GM18519 (cell line): ENCODE measurements around the gene KIF19.

Experiments
- ATAC-seq: cut with Tn5 transposase; IDR thresholded peaks from one replicate; pipeline ENCODE4 v1.9.1; 2021; ENCODE audit warnings: mild to moderate bottlenecking, moderate library complexity; ENCODE audit not compliant: unreplicated experiment, low FRiP score

Gene KIF19

DNA sequence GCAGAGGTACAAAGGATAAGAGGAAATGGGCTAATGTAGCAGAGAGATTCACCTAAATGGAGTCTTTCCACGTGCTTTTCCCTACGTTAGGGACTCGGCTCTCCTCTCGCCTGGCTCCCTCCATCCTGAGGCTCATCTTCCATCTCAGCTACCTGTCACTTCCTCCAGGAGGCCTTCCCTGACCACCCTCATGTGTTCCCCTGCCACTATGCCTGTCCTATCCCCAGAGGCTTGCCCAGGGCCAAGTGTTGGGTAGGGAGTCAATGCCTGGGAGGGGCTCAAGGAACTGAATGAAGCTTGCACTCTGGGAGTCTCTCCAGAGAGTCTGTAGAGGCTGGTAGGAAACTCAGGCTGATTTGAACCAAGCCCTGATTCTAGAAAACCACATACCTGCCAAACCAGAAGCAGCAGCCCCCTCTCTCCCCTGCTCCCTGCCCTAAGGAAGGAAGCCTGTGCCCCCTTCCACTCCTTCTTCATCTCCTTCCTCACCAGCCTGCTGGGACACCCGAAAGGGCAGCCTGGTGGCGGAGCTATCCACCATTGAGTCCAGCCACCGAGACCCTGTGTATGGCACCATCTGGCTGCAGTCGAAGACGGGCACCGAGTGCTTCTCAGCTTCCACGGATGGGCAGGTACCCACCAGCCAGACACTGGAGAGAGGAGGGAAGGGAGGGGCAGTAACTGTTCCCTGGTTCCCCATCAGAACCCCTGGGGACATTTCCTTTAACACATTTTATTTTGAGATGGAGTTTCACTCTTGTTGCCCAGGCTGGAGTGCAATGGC lies 26.6 kb upstream of the KIF19 start:
- ATAC-seq = no peak

GRCh38 chr17:74303305-74303704 lies 22.7 kb upstream of the KIF19 start:
- ATAC-seq = no peak

DNA sequence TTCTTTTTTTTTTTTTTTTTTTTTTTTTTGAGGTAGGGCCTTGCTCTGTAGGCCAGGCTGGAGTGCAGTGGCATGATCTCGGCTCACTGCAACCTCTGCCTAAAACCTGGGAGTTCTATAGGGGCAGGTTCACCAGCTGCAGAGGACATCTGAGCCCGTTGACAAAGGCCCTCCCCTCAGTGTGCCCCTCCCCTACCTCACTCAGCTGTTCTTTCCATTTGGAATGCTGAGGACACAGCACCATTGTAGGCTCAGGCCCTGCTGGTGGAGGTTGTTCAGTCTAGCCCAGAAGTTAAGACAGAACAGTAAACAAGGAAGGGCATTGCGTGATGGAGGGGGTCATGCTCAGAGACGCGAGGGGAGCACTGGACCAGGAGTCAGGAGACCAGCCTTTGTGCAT lies 21.8 kb upstream of the KIF19 start:
- no peak for ATAC-seq

DNA sequence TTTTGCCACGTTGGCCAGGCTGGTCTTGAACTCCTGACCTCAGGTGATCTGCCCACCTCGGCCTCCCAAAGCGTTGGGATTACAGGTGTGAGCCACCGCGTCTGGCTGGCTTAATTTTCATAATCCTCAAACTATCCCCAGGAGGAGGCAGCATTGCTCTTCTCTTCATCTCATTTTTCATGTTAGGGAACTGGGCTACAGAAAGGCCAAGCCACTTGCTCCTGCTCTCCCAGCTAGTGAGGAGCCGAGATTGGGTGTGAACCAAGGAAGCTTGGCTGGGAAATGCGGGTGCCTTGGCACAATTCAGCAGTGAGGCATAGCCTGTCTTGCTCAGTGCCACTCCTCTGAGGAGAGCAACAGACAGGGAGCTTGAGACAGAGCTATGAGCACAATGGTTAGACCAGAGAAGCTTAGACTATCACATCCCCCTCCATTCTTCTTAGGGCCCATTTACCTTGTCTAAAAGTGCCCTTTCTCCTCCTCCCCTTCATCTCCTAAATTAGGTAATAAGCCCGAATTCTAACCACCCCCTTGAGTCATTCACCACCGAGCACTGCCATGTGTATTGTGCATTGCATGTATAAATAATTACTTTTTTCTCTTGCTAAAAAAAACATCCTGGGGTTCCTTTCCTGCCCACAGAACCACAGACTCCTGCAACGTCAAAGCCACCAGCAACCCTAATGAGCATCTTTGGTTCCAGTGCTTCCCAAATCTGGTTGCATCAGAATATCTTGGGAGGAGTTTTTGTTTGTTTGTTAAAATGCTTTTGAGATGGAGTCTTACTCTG lies 20.0 kb upstream of the KIF19 start:
- no peak for ATAC-seq

DNA sequence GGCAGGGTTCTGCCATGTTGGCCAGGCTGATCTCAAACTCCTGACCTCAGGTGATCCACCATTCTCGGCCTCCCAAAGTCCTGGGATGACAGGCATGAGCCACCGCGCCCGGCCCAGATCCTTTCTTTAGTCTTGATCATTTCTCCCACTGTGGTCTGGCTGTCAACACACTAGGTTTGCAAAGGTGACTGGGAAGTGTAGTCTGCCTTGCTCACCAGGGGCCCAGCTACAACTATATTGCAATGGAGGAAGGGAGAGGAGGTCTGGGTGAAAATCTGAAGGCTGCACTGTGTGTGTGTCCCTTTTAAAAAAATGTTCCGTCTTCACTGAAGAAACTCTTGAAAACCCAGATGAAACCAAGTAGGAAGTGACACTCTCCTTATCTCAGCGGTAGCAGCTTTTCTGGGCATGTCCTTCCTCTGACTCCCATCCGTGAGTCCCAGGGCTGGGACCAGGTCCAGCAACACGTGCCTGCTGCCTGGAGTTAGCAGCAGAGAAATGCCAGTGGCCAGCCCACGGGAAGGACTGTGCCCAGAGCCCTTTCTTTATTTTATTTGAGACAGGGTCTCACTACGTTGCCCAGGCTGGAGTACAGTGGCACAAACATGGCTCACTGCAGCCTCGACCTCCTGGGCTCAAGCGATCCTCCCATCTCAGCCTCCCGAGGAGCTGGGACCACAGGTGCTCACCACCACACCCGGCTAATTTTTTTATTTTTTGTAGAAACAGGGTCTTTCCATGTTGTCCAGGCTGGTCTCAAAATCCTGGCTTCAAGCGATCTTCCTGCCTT lies 17.8 kb upstream of the KIF19 start:
- no peak for ATAC-seq

DNA sequence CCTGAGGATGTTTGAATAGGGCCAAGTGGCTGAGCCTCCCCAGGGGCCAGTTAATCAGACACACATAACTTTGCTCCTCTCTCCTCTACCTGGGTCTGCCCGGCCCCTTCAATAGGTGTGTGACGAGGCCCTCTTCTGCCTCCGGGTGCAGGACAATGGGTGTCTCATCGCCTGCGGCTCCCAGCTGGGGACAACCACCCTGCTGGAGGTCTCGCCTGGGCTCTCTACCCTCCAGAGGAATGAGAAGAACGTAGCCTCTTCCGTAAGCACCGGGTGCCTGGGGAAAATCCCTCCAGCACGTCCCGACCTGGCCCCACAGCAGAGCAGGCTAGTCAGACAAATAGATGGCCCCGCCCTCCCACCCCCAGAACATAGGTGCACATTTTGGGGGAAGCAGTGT lies 16.1 kb upstream of the KIF19 start:
- ATAC-seq = no peak

- no peak for ATAC-seq
These were observed 11.1 kb upstream of the KIF19 start for GRCh38 chr17:74314877-74315276.

DNA sequence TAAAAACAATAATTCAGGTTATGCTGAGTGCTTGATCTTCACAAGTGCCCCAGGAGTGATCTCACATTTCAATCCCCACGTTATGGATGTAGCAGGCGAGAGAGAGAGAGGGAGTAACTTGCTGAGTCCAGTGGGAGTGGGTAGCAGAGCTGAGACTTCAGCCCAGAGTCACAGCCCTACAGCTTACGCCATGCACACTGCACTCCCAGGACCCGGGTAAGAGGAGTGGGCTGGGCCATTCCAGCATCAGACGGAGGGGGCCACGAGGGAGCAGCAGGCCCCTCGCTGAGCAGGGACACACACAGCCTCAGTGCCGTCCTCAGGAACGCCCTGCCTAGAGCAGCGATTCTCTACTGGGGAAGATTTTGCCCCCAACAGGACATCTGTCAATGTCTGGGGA lies 9.8 kb upstream of the KIF19 start:
- ATAC-seq = no peak

- ATAC-seq = no peak
These were observed 9.0 kb upstream of the KIF19 start for GRCh38 chr17:74317071-74317470.

DNA sequence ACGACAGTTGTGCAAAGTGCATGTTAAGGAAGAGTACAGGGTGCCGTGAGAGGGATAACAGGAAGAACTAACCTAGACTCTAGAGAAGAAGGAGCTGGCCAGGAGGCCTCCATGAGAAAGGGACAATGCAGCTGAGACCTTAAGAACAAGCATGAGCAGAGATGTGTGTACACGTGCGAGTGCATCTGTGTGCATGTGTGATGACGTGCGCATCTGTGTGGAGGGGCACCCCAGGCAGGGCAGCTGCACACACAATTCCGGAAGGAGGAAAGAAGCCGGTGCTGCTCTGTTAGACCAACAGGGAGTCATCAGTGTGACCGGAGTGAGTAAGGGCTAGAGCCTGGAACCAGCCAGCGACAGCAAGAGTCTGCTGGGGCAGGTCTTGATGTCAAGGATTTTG lies 7.6 kb upstream of the KIF19 start:
- ATAC-seq = no peak

DNA sequence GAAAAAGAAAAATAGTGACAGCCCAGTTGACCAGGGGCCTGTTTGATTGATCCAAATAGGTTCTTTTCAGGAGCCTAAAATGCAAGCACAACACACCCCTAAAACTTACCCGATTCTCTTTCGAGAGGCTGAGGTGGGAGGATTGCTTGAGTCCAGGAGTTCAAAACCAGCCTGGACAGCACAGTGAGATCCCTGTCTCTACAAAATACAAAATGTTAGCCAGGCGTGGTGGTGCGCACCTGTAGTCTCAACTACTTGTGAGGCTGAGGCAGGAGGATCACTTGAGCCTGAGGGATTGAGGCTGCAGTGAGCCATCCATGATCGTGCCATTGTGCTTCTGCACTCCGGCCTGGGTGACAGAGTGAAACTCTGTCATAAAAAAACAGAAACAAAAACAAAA lies 1.5 kb upstream of the KIF19 start:
- ATAC-seq = no peak

DNA sequence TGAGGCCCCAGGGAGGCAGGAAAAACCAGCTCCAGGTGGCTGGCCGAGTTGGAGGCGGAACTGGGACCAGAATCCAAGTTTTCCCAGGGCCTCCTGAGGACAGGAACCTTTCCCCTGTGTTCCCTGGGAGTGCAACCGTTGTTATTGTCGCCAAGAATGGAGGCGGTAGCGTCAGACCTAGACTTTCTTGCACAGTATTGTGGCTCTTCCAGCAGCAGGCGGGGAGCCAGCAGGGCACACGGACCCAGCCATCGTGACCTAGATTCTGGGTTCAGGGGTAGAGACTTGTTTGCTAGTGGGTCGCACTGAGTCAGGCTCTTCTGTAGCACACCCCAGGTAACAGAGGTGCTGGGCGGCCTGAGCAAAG lies 667 bp upstream of the KIF19 start:
- no peak for ATAC-seq

- no peak for ATAC-seq
These were observed 480 bp downstream of the KIF19 start for GRCh38 chr17:74326506-74326905.

DNA sequence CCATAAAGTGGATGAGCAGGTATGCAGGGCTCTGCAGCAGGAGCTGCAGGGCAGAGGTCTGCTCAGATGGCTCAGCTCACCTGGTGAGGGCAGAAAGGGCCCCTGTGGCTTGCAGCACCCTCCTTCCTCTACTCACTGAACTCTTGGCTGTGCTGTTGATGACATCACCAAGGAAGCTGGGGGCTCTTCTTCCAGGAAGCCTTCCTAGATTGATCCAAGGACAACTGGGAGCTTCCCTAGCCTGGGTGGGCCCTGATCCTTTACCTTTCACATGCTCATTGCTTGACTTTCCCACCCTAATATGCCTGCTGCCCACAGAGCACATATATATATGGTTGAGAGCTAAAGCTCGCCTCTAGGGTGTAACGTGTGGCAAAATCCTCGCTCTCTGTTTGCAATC lies 2.5 kb downstream of the KIF19 start:
- ATAC-seq = no peak

DNA sequence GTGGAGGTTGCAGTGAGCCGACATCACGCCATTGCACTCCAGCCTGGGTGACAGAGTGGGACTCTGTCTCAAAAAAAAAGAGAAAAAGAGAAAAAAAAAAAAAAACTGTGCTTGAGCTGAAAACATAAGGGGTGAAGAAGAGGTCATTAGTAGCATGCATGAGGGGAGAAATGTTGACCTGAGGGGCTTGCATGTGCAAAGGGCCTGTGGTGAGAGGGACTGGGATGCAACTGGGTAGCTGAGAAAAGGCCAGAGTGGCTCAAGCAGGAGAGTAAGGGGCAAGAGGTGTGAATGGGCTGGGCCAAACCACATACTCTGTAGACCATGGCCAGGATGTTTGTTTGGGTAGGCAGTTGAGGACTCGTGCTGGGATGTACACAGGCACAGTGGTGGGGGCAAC lies 3.4 kb downstream of the KIF19 start:
- ATAC-seq = no peak

DNA sequence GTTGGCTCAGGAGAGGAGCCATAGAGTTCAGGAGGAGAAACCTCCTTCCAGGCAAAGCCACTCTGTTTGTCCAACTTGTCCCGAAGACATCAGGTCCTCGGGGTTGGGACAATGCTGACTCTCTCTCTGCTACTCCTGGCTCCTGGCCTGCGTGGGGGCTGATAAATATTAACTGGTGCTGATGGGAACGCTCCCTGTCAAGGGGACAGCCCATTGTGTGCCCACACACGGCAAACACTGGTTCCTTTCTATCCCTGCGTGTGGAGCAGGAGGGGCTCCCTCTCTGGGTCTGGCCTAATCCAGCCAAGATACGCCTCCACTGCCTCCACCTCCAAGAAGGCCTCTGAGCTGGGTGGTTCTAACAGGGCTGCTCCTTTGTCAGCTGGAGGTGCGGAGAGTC lies 4.4 kb downstream of the KIF19 start:
- no peak for ATAC-seq

GRCh38 chr17:74332017-74332650 lies 6.1 kb downstream of the KIF19 start:
- no peak for ATAC-seq

DNA sequence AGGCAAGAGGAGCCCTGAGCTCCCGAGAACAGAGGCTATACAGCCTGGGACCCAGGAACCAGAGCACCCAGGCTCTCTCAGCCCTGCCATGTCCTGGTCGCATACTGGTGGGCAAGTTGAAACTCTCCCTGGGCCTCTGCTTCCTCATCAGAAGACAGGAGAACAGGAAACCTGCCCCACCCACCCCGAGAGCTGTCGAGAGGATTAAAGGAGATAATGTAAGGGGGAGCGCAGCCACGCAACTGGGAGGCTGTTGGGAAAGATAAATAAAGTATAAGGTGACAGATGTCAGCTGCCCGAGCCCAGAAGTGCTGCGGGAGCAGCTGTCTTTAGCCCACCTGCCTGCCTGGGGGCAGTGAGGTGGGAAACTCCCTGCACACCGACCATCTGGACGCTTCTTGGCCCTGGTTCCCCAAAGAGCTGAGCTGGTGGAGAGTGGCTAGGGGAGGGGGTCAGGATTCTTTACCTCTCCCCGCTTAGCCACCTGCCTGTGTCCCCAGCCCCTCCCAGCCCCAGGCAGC lies 6.8 kb downstream of the KIF19 start:
- ATAC-seq = no peak

GRCh38 chr17:74334393-74335039 lies 8.5 kb downstream of the KIF19 start:
- ATAC-seq = no peak

GRCh38 chr17:74335529-74336062 lies 9.6 kb downstream of the KIF19 start:
- no peak for ATAC-seq
